ENCODE data around the gene UBASH3B.

GRCh38 chr11:122743097-122743741 is 87.7 kb downstream of the UBASH3B start:
- no peak for TF ChIP-seq POLR2A (IDR thresholded peaks at IDR 0.05)
- no peak for TF ChIP-seq CTCF (IDR thresholded peaks at IDR 0.05)
